Right lobe of liver (tissue), 4 donors: ENCODE data around the gene KRTAP10-1.

Source experiments
- CTCF ChIP-seq, 4 donors: fragments of 200-600 bp in 3 of 4; fragments of 450-650 bp in 1 of 4; IDR thresholded peaks; one replicate each; pipeline versions ENCODE4 v1.5.1 to v1.8.0; 2016 to 2022; ENCODE audit warnings: antibody characterized with exemption in 4 of 4, mild to moderate bottlenecking in 2 of 4
- POLR2A ChIP-seq: fragments of 450-650 bp; IDR thresholded peaks from one replicate; pipeline ENCODE4 v1.6.1; 2017; ENCODE audit warnings: antibody characterized with exemption, mild to moderate bottlenecking
- donor health status: DM: no; HTN: no; CAD: no.
- donor health status: DM: no; HTN: no; CAD: no.
- donor health status: DM: no; HTN: yes; CAD: no.

DNA sequence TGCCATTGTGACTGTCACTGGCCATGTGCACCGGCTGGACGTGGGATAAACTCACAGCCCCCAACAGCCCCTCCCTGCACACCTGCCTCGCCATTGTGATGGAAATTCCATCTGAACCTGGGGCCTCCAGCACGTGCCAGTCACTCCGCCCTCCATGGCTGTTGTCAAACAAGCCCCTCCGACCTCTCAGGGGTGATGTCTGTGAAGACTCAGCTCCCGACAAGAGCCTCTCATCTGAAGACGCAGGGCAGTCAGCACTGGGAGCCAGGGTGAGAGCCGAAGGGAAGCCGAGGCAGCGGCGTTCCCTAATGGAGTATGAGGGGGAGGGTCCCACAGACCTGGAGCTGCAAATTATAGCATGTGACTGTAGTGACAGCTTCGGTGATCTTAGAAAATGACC lies 12.7 kb upstream of the KRTAP10-1 start:
- TF ChIP-seq CTCF (IDR thresholded peaks at IDR 0.05) = no peak
- no peak for TF ChIP-seq POLR2A
